Measurements from ENCODE around the gene ATF5.

ATF5 gene

DNA sequence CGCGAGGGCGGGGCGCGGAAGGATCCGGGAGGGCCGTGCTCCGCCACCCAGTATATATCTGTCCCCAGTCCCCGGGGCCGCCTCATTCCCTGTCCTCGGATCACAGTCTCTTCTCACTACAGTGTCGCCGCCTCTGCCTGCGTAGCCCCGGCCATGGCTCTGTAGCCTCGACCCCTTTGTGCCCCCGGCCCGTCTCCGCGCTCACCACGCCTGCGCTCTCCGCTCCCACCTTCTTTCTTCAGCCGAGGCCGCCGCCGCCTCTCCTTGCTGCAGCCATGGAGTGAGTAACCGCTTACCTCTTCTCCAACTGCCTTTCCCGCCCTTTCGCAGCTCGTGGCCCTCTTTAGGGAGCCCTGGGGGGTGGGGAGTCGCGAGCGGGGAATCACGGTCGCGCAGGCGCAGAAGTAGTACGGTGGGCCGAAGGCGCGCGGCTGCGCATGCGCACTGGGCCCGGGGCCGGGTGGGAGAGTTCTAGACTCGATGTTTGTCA lies at the start of gene ATF5, which contains the start of gene NUP62:
Gene ATF5 (plus strand): TSS at position 85 of the 490 bp plus-strand sequence. CDS start 1,646 bp downstream, outside the sequence.
Gene NUP62 (minus strand): TSS at position 384 of the 490 bp plus-strand sequence. CDS start 19,697 bp downstream, outside the sequence.
- DNase-seq (ENCODE audit: low read depth), result peak; percentile 89

DNA sequence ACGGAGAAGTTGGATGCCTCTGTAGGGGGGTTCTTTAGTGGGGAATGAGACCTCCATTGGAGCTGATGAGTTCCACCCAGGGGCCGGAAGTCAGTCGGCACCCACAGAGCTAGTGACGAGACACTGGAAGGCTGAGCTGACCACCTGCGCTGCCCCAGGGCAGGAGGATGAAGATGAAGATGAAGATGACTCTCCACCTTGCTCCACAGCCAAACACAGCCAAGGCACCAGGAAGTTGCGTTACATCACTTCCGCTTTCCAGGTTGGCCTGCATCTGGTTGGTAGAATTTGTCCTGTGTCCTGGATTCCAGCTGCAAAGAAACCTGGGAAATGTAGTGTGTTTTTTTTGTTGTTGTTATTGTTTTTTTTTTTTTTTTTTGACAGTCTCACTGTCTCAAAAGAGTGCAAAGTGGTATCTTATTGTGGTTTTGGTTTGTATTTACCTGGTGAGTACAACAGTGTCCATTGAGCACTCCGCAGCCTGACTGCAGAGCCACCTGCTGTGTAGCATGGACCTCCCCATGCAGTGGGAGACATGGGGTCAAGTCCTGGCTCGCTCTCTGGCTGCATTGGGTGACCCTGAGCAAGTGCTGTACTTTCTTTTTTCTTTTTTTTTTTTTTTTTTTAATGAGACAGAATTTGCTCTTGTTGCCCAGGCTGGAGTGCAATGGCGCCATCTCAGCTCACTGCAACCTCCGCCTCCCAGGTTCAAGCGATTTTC lies 49.6 kb upstream of the ATF5 start:
- DNase-seq (ENCODE audit: low read depth), result no peak

- DNase-seq (ENCODE audit: low read depth), result no peak
These were observed 48.7 kb upstream of the ATF5 start for GRCh38 chr19:49880162-49880869.

GRCh38 chr19:49881186-49881585 lies 47.8 kb upstream of the ATF5 start:
- no peak for DNase-seq (ENCODE audit: low read depth)

- DNase-seq (ENCODE audit: low read depth), result no peak
These were observed 47.2 kb upstream of the ATF5 start for GRCh38 chr19:49881672-49882394.

DNA sequence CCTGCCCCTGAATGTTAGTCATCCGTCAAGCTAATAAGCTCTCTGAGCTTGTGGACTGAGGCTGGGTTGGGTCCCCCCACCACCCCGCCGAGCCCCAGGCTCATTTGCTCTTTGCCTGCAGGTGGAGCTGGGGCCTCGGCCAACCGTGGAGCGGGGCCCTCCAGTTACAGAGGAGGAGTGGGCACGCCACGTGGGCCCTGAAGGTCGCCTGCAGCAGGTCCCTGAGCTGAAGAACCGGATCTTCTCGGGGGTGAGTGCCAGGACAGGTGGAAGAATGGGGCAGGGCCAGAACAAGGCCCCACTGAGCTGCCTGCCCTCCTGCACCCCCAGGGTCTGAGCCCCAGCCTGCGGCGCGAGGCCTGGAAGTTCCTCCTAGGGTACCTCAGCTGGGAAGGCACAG lies 46.4 kb upstream of the ATF5 start:
- DNase-seq (ENCODE audit: low read depth), result no peak

DNA sequence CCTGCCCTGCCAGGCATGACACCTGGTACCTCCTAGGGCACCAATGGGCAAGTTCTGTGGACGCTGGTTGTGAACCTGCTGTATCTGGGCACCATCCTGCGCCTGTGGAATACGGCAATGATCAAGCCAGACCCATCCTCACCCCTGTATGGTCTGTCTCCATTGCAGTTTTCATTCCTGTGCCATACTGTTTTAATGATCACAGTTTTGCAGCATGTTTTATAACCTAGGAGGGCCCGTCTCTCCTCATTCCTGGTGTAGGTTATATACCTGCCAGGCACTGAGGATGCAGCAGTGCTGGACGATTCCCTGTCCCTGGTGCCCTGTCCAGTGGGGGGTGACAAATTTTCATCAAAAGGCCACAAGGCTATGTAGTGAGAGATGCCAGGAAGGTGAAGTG lies 45.9 kb upstream of the ATF5 start:
- DNase-seq (ENCODE audit: low read depth), result no peak

DNA sequence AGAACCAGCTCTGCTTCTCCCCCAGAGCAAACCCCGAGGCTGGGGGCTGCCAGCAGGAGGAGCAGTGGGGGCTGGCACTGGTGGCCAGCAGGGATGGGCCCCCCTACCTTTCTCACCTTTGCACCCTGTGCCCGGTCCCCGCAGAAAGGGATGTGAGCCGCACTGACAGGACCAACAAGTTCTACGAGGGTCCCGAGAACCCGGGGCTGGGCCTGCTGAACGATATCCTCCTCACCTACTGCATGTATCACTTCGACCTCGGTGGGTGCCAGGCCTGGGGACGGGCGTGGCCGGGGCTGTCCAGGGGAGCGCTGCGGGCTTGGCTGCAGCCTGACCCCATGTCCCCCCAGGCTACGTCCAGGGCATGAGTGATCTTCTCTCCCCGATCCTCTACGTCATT lies 44.9 kb upstream of the ATF5 start:
- DNase-seq (ENCODE audit: low read depth), result no peak

DNA sequence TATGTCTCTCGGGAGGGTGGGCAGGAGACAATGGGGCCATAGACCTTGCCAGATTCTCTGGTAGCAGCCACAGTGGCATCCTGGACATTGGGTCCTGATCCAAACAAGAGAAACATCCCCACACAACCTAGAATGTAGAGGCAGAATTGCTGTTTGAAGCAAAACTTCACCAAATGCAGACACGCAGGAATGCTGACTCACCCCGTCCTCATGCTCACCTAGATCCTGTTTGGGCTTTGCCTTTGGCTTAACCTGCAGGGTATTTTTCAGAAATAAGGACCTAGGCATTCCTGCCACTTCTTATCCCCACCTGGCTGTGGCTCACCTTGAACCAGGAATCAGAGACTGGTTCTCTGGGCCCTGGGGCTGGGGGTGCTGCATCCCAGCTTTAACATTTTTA lies 44.2 kb upstream of the ATF5 start:
- DNase-seq (ENCODE audit: low read depth), result no peak

DNA sequence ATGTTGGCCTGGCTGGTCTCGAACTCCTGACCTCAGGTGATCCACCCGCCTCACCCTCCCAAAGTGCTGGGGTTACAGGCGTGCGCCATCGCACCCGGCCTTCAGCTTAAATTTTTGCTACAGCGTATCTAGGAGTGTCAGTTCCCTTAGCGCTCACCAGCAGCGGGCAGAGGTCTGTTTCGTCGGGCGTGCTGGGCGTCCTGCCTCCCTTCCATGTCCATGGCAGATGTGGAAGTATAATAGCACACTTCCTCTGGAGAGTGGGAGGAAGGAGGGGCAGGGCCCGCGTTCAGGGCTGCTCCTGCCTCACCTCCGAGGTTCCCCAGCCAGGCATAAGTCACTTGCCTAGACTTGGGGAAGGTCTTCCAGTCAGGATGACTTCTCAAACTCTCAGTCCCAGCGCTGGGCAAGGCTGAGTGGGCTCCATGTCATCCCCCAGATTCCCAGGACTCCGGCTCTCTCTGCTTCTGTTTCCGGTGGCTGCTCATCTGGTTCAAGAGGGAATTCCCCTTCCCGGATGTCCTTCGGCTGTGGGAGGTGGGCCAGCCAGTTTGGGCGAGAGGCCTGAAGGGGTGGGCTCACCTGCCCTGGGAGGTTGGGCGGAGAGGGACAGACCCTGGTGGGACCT lies 41.9 kb upstream of the ATF5 start:
- DNase-seq (ENCODE audit: low read depth), result no peak

- no peak for DNase-seq (ENCODE audit: low read depth)
These were observed 41.1 kb upstream of the ATF5 start for GRCh38 chr19:49887665-49888509.

DNA sequence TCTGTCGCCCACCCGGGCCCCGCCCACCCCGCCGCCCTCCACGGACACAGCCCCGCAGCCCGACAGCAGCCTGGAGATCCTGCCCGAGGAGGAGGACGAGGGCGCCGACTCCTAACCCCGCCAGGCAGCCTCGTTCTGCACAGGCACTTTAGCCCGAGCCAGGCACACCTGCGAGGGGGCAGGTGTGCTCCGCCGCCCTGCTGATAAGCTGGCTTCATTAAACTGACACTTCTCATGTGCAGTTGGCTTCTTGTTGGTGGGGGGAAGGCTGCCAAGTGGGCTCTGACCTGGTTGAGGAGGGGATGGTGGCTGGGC lies 40.5 kb upstream of the ATF5 start:
- no peak for DNase-seq (ENCODE audit: low read depth)

DNA sequence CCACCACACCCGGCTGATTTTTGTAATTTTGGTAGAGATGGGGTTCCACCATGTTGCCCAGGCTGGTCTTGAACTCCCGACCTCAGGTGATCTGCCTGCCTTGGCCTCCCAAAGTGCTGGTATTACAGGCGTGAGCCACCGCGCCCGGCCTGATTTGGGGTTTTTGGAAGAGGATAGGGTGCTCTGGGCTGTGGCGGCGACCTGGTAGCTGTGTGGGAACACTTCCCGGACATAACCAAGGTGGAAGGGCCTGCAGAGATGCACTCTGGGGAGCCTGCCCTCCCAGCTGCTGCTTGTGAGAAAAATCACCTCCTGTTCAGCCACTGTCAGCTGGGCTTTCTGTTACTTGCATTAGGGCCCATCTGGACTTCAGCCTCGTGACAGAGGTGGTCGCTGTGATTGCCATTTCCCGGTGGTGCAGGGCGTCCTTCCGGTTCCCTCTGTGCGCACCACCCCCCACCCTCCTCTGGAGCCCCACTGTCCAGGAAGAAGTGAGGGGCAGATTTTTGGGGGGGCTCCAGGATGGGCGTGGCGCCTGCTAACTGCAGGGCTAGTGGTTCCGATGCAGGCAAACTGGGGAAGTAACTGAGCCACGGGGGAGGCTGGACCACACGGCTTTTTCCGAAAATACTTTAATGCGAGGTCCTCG lies 39.8 kb upstream of the ATF5 start:
- no peak for DNase-seq (ENCODE audit: low read depth)

- DNase-seq (ENCODE audit: low read depth), result peak; percentile 65
These were observed 39.2 kb upstream of the ATF5 start for GRCh38 chr19:49889687-49890348.

- peak; percentile 66 for DNase-seq (ENCODE audit: low read depth)
These were observed 38.4 kb upstream of the ATF5 start for GRCh38 chr19:49890349-49891311.

DNA sequence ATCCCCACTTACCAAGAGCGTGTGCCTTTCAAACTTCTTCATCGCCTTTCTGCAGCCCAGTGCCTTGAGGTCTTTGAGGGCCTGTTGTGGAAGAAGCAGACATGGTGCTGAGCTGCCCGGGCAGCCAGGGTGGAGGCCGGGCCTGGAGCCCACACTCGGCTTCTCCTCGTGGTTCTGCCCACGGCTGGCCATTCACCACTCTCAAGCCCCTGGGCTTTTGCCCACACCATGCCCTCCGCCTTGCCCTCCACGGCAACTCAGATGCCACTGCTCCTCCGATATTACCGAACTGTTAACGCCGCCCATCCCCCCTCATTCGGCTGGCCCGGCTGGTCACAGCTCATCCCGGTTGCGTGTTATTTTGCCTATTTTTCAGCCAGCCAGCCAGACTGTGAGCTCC lies 37.6 kb upstream of the ATF5 start:
- no peak for DNase-seq (ENCODE audit: low read depth)

GRCh38 chr19:49892716-49893115 lies 36.3 kb upstream of the ATF5 start:
- no peak for DNase-seq (ENCODE audit: low read depth)

DNA sequence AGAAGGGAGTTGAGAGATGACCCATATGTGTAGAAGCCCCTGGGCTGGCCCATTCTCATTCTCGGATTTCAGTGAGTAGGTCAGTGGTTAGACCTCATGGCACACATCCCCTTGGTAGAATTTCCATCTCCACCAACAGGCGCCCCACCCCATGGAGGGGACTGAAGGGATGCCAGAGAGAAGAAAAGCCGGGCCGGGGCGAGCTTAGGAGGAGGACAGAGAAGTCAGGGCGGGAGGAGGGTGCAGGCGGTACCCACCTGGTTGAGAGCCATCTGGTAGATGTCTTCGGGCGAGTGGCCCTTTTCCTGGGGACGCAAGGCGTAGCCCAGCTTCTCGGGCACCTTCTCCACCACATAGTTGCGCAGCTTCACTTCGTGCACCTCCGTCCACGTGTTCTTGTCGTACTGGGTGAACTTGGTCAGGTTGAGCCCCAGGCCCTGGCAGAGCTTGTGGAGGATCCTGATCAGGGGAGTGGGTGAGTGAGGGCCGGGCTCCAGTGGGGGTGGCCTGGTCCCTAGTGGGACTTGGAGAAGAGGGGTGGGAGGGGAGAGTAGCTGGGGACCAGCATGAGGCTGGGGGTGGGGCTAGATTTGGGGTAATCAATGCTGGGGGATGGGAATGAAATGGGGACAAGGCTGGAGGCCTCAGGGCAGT lies 34.9 kb upstream of the ATF5 start:
- DNase-seq (ENCODE audit: low read depth), result no peak

Measured in activated T-helper 9 cell treated with anti-CD3 and anti-CD28 coated beads, Interleukin-2, amount 50 U/mL, for 16 hours (primary cell).